ENCODE results near the gene PSMA5.
"Not testable (repeated sequence)": the region's sequence is repeated elsewhere in the genome, so short reads cannot be mapped to it uniquely, and the experiment has no call there.

Gene PSMA5

DNA sequence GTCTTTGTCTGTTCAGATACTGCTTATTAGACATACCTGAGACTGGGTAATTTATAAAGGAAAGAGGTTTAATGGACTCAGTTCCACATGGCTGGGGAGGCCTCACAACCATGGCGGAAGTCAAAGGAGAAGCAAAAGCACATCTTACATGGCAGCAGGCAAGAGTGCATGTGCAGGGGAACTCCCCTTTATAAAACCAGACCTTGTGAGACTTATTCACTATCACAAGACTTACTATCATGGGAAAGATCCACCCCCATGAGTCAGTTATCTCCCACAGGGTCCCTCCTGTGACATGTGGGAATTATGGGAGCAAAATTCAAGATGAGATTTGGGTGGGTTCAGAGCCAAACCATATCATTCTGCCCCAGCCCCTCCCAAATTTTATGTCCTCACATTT, 7.1 kb upstream of the PSMA5 start:
- no peak for DNase-seq (ENCODE audit: low read depth in 2 of 2)

DNA sequence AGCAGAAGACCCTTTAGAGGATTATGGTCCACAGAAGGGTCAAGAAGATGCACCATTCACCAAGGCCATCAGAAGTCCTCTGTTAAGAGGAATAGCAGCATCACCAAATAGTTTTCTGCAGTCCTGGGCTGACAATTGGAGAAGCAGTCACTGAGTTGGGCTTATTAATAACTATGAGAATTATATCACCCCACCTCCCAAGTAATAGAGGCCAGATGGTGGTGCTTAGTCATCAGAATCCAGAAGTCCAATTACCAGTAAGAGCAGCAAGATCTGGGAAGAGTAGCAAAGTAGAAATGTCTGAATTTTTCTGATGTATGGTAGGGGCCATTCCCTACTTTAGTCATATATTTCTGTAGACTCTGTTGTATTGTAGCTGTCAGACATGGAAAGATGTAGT, 6.1 kb upstream of the PSMA5 start:
- DNase-seq (ENCODE audit: low read depth in 2 of 2): no peak

DNA sequence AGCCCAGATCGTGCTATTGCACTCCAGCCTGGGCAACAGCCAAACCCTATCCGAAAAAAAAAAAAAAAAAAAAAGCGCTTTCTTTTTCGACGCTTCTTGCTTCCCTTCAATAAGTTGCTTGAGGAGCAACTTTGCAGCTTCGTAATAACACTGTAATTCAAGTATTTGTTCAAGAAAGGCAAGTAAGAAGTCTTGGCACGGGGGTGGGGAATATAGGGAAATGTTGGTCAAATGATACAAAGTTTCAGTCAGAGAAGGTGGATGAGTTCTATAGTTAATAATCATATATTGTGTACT, 871 bp upstream of the PSMA5 start:
- no peak for DNase-seq (ENCODE audit: low read depth in 2 of 2)

DNA sequence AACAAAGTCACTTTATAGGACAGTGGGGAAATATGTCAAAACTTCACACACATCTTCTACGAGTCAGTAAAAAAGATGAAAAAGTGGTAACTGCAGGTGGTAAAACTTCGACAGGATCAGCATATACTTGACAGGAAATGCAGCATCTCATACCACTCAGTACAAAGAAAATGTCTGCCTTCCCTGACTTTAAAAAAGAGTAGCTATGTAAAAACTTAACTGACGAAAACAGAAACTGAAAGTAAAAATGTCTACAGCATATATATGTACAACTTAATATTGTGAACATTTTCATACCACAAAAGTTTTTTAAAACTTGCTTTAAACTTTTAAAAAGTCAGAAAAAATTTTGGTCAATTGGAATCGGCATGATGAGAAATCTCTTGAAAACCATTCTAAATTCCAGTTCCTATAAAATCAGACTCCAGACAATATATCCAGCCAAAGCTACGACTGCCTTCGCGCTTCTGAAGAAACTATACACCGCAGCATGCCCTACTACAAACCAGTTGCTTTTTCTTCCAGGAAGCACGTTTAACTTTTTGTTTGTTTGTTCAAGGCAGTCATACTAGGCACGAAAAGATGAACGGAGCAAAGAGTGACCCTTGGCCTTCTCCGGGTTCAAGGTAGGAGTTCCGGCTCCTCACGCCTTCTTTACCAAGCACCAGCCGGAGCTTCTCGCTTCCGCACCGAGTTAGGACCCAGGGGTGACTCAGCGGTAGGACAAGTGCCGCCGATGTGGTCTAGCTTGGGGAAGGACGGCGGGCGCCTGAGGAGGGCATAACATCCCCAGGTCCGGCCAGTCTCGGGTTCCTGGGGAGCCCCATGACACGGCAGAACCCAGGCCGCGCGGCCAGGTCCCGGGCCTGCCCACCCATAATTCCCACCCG, 612 bp downstream of the PSMA5 start:
- peak in 1 of 2 experiments; percentile 43 for DNase-seq (ENCODE audit: low read depth in 2 of 2)

DNA sequence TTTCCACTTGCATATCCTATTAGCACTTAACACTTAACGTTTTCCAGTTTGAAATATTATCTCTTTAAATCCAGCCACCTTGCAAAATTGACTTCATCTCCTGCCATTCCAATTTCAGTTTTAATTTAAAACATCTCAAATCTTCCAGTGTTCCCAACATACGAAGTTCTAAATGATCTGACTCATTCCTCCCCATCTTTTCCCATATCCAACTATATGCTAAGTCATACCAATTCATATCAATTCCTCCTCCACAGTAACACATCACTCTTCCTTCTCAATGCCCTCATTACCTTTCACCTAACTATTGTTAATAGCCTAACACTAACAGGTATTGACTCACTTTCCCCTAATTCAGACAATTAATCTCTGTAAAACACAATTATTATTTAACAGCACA, 2.8 kb downstream of the PSMA5 start:
- no peak for DNase-seq (ENCODE audit: low read depth in 2 of 2)

DNA sequence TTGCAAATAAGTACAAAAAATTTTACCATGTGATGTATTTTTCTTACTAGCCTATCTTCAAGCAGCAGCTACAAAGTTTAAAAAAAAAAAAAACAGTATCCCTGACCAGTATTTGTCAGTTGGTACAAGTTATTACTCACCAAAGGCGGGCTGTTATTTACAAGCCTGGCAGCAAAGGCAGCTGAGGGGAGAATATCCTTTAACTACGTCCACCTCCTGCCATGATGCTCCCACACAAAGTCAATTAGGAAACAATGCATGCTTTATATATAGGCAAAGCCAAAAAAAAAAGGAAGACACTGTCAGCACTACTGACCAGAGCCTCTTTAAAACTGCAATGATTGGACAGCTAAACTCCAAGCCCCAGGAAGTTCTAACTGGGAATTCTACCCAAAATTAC, 13.7 kb downstream of the PSMA5 start:
- no peak for DNase-seq (ENCODE audit: low read depth in 2 of 2)

DNA sequence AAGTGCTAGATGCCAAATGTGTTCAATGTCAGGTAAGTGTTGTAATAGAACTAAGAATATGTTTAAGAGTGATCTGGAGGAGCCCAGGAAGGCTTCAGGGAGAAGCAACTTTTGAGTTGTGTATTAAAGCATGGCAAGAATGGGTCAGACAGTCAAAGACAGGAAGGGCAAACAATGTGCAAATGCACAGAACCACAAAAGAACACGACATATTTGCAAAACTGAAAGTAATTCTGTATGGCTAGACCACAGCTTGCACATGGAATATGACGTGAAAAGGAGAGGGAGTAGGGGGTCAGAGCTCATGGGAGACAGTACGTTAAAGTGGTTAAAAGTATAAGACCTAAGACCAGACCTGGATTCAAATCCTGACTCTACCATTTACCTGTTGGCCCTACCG, 21.4 kb downstream of the PSMA5 start:
- DNase-seq (ENCODE audit: low read depth in 2 of 2): no peak

DNA sequence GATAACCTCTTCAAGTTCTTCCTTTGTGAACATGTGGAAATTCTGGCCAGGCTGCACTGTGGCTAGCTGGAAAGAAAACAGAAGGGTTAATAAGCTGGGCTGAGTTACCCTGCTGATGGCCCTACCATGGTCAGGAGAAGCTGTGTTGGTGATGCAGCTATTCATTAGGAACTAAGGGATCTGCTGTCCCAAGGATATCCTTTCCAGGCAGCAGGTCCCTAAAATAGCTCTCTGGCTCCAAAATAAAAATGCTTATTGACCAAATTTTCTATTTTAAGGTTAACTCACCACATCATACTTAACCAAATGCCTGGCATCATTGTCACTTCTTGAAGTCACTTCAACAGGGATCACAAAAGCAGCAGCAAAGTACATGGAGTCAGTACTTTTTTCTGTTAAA, 24.2 kb downstream of the PSMA5 start:
- DNase-seq (ENCODE audit: low read depth in 2 of 2): no peak

DNA sequence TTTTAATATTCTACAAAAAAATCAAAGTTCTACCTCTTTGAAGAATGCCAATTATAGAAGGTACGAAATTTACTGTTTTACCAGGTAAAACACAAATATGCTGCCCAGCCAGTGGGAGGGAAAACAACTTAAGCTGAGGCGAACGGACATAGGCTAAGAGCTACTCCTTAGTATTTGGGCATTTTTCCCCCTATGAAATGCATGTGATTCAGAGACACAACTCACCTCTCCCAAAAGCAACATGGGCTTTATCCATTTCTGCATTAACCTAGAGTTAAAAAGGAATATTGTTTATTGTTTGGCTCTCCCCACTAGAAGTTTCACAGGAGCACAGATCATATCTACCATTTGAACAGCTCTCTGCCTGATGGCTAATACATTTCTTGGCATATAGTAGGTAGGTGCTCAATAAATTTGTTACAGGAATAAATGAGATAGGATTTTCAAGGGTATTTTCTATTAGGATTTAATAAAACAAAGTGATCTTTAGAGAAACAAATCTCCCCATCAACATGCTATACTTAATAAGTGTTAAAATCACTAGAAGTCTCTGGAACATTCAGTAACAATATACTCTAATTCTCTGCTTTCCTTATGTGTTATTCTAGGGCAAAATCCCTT, 26.1 kb downstream of the PSMA5 start:
- no peak for DNase-seq (ENCODE audit: low read depth in 2 of 2)

DNA sequence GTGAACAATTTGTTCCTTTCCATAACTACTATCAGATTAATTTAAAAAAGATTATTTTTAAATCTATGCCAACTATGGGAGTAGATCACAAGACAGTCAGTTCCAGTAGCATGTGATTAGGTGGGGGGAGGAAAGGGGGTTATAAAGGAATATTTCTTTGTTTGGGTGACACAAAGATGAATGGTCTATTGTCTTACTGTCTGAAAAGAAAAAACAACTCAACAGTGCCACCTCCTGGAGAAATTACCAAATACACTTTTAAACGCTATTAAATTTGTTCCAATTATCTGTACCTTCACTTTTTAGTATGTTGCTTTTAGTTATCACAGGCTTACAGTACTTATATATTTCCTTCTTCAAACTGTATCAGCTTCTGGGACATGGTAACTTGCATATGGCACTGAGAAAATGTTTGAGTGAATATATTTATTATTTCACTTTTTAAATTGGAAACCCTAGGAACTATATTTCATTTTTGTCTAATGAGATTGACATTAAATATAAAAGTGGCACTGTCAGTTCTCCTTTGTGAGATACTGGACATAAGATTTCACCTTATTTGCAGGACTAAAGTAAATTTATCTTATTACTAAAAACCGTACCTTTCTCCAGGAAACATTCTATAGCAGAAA, 26.8 kb downstream of the PSMA5 start:
- no peak for DNase-seq (ENCODE audit: low read depth in 2 of 2)

DNA sequence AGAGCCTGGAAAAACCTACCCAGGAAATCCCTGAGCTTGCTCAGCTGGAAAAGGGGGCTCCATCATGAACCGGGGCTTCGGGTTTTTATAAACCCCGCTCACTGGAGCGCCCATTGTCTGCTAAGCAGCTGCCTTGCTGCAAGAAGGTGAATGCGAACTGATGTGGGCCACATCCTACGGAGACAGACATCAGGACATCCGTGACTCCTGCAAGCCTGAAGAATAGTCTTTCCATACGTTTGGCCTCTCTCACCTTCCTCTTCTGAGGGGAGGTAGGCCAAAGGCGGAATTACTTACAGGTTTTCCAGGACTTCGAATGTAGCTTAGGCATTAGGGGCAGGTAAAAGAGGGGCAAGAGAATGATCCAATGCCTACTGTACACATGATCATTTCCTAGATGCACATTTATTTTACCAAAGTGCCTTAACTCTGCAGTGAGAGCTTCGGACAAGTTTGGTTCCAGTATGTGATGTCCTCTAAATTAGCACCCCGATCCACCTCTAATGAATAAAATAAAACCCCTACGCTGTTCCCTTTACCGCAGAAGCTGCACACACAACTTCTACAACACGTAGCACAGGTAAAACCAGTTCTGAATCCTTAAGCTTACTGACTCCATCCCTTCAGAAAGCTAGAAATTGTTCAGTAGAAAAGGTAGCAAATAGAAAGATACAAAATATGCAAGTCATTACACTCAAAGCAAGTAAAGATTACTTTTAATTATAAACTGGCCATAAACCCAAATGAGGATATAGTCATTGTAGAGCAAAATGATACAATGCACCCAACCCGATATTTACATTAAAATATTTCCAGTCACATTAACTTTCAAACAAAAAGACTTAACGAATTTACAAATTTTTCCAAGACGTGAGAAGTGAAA, 27.7 kb downstream of the PSMA5 start:
- no peak for DNase-seq (ENCODE audit: low read depth in 2 of 2)

DNA sequence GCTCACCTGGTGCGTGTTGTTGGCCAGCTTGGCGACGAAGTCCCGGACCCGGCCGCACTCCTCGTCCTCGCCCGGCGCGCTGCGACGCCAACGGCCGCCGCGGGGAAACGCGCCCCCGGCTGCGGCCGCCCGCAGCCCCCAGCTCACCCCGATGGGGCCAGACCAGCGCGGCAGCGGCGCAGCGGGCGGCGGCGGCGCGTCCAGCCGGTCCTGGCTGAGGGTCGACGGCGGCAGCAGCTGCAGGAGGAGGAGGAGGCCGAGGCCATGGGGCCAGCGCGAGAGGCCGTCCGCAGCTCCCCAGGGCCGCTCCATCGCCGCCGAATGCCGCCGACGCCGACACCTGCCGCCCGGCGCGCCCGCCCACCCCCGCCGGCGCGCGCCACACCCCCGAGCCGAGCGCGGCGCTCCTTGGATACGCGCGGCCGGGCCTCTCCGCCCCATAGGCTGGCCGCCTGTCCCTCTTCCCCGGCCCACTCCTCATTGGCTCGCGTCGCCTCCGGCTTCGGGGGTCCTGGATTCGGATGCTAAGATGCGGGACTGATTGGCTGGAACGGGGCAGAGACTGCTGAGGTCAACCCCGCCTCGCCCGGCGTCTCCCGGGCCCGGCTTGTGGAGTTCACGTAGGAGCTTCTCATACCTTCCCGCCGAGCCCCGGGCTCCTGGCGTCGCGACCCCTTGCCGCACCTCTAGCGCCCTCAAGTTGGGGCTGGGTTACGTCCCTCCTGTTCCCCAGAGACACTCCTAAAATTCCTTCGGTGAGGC, 28.5 kb downstream of the PSMA5 start, which contains the start of gene SORT1:
Gene SORT1, minus strand, starts transcription at position 338 of the 762 bp plus-strand sequence. Its CDS starts 26 bp downstream, at position 312.
- DNase-seq (ENCODE audit: low read depth in 2 of 2): peak; percentile 31 to 39

DNA sequence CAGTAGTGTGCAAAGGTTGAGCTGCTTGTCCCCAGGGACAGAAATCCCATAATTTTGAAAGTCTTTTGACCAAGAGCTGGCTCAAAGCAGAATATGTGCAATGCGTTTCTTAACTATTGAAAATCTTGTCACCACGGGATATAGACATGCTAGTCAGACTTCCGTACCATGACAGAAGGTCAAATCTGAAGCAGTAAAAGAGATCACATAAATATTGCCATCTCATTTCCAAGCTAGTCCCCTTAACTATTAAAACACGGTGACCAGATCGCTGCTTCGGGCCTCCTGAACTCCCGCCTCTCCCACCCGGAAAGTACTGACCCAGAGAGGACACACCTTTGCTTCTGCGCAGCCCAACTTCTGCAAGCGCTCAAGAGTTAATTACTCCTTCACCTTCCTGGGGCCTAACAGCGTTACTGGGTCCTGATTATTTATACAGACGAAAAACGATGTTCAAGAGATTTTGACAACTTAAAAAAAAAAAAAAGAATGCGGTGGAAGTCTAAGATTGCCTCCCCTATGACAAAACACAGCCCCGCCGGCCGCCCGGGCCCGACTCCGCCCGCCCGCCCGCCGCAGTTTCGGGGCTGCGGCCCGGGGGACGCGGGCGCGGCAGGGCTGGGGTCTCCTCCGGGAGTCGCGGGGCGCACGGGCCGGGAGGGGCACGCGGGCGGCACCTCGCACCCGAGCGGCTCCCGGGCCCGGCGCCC, 29.2 kb downstream of the PSMA5 start:
- DNase-seq (ENCODE audit: low read depth in 2 of 2): no peak

DNA sequence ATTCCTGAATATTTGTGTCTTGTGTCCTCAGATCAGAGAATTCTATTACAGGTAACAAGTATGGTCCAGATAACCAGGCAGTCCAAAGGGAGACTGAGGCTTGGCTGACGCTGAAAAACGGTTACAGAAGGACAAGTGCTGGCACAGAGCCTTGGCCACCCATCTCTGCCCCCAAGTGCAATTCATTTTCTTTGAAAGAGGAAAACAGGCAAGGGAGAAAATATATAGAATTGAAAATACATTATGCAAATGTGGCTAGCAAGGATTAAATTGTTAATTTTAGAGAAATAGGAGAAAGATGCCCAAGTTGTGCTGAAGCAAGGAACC, 29.8 kb downstream of the PSMA5 start:
- no peak for DNase-seq (ENCODE audit: low read depth in 2 of 2)

DNA sequence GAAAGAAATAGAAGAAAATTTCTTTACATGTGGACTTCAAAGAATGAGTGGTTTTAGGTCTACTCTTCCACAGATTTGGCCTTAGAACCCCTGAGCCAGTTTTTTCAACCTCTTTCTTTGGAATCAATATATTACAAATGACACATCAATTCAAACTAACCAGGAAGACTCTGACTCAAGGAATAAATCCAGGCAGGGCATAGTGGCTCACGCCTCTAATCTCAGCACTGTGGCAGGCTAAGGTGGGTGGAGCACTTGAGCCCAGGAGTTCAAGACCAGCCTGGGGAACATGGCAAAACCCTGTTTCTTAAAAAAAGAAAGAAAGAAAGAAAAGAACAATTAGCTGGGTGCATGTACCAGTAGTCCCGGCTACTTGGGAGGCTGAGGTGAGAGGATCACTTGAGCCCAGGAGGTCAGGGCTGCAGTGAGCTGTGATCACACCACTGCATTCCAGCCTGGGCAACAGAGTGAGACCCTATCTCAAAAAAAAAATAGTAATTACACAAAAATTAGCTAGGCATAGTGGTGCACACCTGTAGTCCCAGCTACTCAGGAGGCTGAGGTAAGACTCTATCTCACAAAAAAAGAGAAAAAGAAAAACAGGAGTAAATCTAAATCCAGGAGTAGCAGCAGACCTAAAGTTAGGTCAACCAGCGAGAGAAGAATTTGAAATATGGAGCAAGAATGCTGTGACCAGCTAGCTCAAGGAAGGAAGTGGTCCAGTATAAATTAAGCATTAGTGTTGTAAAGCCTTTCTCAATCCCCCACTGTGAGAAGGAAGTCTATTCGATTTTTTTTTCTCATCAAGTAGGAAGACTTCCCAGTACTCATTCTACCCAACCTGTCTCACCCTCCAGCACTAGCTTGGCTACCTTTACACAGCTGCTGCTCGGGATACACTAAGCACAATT, 30.4 kb downstream of the PSMA5 start:
- no peak for DNase-seq (ENCODE audit: low read depth in 2 of 2)

DNA sequence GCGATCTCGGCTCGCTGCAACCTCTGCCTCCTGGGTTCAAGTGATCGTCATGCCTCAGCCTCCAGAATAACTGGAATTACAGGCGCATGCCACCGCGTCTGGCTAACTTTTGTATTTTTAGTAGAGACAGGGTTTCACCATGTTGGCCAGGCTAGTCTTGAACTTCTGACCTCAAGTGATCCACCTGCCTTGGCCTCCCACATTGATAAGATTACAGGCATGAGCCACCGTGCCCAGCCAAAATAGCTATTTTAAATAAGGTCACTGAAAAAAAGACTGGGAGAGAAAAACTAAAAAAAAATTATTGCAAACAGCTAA, 31.0 kb downstream of the PSMA5 start:
- DNase-seq (ENCODE audit: low read depth in 2 of 2): not testable (repeated sequence)

DNA sequence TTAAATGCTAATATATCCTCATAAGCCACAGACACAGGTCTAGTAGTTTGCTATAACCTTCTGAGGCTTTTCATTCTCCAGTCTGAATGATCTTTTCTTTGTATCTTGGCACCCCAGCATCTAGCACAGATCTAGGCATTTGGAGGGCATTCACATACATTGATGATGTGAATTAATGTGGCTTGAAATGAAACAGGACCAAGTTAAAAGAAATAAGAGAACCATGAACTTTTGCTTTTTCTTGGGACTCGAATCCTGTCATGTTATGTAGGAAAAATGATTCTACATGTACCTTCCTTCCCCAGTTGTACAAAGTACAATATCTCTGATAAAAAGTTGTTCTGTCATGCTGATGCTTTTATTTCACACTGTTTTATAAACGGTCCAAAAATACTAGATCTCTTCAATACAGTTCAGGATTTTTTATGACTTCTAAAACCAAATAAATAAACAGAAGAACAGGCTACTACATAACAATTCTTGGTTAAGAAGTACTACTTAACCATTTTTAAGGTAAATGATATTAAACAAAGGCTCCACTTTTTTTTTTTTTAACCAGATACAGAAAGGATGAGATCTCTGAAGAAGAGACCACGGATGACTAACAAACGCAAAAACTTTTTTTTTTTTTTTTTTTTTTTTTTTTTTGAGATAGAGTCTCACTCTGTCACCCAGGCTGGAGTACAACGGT, 31.5 kb downstream of the PSMA5 start:
- DNase-seq (ENCODE audit: low read depth in 2 of 2): no peak

DNA sequence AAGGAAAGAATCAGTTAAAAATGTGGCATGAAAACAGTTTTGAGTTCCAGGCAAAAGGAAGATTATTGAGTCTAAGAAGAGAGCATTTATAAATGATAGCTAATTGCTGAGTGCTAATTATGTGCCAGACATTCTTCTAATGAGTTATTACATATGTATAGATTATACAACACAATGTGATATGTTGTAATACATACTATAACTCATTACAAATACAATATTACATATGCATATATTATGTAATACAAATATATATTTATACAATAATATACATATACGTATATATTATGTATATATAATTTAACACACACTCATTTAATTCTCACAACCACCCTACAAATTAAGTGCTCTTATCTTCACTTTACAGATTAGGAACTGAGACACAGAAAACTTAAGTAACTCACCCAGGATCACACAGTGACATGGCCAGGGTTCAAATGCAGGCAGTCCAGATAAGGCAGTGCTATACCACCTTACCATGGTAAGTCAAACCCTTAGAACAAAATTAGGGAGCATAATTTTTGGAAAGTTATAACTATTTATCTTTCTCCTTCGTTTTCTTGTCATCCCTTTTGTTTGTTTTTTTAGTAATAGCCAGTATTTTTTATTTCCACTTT, 32.5 kb downstream of the PSMA5 start:
- no peak for DNase-seq (ENCODE audit: low read depth in 2 of 2)
